GM19438 (cell line): ENCODE measurements around the gene BEND7.

Experiments
- ATAC-seq: cut with Tn5 transposase; IDR thresholded peaks from one replicate; pipeline ENCODE4 v1.9.1; 2021; ENCODE audit warnings: low read depth; ENCODE audit not compliant: unreplicated experiment

The BEND7 gene

DNA sequence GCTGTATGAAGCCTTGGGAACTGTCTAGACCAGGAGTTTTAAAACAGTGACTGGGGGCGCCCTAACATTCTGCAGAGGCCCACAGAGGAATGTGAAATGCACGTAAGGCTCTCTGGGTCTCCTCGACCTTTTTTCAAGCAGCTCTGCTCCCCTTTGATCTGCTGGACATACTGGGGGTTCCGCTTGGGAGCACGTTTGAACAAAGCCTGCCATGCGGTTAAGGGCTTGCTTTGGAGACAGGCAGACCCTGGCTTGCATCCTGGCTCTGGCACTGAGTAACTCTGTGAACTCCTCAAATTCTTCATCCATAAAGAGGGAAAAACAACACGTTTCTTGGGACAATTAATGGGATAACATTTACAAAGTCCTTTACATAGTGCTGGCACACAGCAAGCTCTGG lies 7.8 kb downstream of the BEND7 start:
- no peak for ATAC-seq

- no peak for ATAC-seq
Observed at GRCh38 chr10:13520194-13520593, 8.6 kb downstream of the BEND7 start.

- no peak for ATAC-seq
Observed at GRCh38 chr10:13518076-13518692, 10.6 kb downstream of the BEND7 start.

GRCh38 chr10:13517675-13518074 lies 11.1 kb downstream of the BEND7 start:
- no peak for ATAC-seq

DNA sequence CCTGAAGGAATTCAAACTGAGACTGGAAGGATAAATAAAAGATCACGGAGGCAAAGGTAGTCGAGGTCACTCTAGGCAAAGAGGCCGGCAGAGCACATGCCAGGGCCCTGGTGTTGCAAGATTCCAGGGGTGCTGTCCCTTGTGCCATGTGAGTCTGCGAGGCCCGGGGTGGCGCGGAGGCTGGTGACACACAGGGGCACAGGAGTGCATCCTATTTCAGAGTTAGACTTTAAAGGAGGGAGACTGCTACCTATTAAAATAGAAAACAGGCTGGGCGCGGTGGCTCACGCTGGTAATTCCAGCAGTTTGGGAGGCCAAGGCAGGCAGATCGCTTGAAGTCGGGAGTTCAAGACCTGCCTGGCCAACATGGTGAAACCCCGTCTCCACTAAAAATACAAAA lies 12.6 kb downstream of the BEND7 start:
- no peak for ATAC-seq

DNA sequence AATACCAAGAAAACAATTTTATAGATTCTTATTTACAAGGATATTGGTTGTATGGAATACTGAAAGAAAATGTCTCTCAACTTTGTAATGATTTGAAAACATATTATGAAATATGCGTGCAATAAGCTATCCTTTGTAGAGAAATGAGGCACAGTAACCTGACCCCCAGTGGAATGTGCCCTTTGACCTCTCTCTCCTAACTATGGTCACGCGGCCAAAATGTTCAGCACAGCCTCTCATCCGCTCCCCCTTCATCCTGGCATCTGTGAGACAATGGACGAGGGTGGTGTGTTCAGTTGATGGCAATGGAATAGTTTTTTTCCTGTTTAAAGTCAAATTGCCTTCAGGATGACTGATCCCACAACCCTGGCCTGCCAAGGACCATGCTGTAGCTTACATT lies 13.3 kb downstream of the BEND7 start:
- ATAC-seq = no peak

- no peak for ATAC-seq
Observed at GRCh38 chr10:13514296-13514695, 14.5 kb downstream of the BEND7 start.

DNA sequence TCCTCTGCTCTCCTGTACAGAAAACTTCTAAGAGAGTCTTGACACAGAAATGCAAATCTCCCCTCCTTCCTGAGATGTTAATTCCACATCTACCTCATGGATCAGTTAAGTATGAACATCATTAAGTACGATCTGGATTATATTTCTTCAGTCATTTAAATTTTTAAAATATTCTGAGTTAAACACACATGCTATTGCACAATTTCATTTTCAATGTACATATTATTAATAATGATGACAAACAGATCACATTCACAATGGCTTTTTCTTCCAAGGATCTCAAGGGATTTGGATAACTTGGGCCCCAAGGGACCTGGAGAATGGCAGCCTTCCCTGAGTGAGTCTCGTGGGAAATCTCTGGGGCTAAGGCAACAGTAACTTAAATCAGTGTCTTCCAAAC lies 16.2 kb downstream of the BEND7 start:
- ATAC-seq = no peak

DNA sequence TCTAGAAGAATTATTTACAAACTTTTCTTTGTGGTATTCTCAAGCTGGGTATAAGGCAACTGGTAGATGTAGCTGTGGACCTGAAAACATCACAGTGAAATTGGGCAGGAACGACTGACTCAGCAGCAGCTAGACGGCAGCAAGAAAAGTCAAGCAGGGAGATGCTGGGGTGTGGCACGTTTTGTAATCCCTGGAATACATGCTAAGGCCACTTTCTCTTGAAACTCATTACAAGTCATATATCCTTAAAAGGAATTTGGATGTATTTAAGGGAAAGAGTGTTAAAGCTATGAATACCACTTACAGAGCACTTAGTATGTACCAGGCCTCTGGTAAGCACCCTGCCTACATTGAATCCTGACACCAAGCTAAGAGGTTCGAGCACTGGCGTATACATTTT lies 17.4 kb downstream of the BEND7 start:
- ATAC-seq = no peak

DNA sequence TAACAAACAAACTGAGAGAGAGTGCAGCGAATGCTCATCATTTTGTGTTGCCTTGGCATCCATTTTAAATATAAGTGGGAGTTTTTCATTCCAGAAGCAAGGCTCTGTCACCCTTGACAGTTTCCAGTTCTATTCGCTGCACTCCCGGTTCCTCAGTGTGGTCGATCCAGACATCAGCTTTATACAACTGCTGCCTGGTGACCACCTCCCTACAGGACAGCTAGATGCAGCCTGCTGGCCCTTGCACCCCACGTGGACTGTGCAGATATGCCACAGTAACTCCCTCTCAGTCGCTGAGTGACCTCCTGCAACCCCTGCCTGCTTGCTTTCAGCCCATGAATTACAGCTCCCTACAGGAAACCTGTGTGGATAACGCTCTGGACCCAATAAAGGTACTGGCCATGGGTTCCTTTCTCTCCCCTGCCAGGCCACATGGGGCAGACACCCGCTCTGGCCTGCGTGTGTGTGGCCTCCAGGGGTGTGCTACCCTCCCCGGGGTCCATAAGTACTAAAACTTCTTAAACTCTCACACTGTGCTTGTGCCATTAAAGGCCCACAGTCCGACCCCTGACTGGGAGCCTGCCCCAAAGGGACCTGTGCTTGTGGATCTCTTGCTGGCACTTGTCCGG lies 23.6 kb downstream of the BEND7 start:
- ATAC-seq = no peak

DNA sequence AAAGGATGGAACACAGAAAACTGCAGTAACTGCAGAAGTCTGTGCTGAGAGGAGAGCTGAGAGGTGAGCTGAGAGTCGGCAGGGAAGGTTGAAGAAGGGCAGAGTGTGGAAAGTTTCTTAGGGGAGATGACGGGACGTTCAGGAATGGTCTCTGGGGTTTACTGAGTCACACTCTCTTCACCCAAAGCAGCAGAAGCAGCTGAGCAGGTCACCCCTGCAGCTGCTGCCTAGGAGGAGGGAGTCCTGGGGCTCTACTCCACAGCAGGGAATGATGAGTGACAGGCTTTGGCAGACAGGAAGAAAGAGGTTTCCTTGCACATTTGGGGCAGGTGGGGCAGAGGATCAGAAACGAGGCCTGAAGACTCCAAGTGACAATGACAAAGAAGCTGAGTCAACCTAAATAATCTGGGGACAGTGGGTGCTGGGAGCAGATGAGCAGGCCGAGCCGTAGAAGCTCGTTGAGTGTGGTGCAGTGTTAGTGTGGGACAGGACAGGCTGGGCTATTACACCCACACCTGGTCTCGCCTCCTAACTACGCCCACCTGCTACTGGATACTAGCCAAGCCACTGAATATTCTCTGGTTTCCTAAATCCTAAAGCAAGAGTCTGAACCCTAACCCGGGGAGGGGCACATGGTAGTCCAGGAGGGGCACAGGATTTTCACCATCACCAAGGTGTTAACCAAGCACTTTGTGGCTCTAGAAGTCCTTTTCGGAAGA lies 24.9 kb downstream of the BEND7 start:
- ATAC-seq = no peak

DNA sequence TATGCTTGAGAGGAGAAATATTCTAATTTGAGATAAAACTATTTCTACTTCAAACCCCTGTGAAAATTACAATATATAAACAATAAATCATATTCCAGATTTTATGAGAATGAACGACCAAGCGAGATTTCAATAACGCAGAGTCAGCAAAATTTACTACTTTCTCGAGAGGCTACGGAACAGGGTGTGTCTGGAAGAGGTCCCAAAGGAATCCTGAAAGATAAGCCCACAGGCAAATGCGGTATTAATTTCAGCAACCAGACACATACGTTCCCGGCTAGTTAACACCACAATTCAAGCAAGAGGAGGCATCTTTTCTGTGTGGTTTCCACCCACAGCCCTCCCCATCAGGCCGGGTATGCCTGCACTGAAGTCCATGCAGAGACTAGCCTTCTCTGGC lies 26.4 kb downstream of the BEND7 start:
- ATAC-seq = no peak

DNA sequence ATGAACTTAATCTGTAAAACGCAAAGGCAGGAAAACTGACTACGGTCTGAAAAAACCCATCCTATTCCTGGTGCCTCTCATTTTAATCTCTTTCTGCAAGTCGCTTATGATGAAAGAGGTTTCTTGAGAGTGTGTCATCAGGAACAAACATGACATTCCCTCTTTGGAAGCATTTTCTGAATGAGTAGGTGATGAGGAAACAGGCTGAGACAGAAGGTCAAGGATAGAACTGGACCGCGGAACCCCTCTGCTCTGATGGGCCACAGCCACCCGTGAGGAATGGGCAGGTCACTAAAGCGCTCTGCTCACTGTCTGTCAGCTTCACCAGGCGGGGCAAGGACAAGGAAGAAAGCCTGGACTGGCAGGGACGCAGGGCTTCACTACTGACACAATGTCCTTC lies 28.6 kb downstream of the BEND7 start:
- no peak for ATAC-seq

DNA sequence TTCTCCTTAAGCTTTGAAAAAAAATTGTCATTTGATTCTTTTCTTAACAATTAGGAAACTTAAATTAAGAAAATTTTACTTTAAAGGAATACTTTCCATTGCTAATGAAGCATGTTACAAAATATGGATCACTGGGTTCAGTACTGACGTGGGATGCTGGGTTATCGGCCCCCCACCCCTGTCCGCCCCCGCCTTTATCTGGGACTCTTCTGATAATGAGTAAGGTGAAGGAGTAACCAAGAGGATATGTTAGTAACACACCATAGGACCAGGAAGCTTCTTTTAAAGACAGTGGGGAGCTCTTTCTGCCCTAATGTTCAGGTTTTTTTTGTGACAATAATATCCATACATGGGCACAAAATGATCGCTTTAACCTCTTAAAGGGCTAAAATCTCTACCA lies 29.7 kb downstream of the BEND7 start:
- ATAC-seq = no peak

GRCh38 chr10:13496931-13497330 lies 31.9 kb downstream of the BEND7 start:
- ATAC-seq = no peak

DNA sequence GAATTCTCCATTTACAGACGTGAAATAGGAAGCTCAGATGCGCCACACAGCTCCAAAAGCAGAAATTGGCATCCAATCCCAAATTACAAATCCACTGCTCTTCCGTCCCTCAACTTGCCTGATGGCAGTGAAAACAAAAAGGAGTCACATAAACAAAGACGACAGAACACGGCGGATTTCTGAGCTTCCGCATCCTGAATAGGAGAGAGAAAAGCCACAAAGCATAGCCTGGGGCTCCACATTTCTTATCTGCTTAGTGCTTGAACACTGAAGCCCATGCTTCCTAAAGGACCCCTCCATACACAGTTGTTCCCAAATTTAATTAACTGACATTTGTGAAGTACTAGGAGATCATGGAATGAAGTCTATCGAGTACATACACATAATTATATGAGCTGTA lies 32.6 kb downstream of the BEND7 start:
- ATAC-seq = no peak

- no peak for ATAC-seq
Observed at GRCh38 chr10:13492493-13493180, 36.2 kb downstream of the BEND7 start.

- ATAC-seq = no peak
Observed at GRCh38 chr10:13491747-13492360, 37.0 kb downstream of the BEND7 start.

DNA sequence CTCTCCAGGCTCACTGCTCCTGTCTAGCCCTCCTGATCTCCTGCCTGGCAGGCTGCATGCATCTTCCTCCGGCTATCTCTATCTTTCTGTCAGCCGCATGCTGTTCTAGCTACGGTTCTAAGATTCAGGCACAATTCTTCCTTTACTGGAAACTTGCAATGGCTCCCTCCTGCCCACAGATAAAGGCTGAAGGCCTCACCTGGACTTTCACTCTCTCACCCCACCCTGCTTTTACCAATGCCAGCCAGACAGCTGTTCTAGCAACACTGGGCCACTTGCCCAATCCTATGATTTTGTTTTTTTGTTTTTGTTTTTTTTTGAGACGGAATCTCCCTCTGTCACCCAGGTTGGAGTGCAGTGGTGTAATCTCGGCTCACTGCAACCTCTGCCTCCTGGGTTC lies 38.3 kb downstream of the BEND7 start:
- ATAC-seq = no peak

DNA sequence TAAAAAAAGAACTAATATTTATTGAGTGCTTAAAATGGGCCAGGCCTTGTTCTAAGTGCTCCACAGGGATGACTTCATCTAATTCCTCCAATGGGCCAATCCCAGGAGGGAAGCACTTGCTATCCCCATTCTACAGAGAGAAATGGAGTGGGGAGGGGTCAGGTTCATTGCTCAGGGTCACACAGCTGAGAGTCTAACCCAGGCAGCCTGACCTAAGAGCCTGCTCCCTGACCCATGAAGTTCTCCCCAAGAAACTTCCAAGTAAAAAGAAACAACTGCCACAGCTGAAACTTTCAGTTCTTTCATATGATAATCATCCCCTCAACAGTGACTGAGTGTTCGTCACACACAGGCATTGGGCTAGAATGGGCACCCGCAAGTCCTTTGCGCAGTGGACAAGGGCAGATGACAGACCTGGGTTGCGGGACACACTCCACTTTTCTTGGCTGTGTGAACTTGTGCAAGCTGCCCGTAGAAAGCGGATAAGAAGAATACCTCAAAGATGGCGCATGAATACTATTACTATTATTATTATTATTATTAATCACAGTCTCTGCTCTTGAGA lies 39.7 kb downstream of the BEND7 start:
- no peak for ATAC-seq

DNA sequence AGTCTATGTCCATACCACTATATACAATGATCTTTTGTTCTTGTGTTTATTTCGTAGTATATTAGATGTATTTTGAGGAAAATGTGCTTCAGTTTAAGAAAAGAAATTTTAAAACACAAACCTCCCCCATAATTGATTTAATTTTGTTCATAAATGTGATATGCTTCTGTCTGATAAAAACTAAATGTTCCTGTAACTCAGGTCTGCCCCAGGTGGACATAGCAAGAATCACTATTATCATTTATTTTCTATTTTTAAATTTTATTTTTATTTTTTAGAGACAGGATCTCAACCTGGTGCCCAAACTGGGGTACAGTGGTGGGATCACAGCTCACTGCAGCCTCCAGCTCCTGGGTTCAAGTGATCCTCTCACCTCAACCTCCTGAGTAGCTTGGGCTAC lies 43.2 kb downstream of the BEND7 start:
- ATAC-seq = no peak
